ENCODE results near the gene CHD2.
"Not testable (repeated sequence)": the region's sequence is repeated elsewhere in the genome, so short reads cannot be mapped to it uniquely, and the experiment has no call there.

Gene CHD2

DNA sequence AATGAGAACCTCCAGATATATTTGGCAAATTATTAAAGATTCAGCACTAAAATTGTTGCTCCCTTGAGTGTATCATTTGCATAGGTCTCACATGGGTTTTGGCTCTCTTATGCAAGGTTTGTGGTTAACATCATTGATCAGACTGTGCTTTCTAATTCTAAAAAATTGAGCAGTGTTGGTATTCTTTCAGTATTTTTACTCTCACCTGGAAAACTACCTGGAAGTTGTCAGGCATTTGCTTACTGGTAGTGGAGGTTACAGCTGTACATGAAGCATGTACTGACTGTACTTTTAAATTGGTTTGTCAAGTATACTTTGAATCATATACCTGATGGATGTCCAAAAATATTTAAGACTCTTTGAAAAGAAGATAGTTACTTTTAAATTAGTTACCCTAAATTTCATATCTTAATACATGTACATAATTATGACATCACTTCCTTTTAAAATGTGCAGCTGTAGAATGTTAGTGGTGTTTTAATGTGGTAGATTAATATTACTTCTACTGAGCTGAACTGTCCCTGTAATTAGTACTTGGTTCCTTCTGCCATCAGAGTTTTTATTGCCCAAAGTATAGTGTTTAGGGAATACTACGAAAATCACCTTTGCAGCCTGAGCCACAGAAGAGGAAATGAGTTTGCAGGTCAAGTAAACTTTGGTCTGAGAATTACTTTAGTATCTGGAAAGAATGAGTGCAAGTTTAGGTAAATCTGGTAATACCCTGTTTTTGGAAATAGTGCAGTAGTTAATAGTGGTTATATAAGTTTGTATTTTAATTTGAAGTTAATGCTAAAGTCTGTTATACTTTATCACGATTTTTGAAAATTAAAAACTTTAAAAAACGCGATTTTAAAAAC is 2.8 kb downstream of the CHD2 start:
- Histone ChIP-seq H3K27ac (peak overlapping the region in 20 of 21 experiments; percentile 84 to 99 (median 96)), H3K4me3 (peak overlapping the region; percentile 42 to 67 (median 55))

DNA sequence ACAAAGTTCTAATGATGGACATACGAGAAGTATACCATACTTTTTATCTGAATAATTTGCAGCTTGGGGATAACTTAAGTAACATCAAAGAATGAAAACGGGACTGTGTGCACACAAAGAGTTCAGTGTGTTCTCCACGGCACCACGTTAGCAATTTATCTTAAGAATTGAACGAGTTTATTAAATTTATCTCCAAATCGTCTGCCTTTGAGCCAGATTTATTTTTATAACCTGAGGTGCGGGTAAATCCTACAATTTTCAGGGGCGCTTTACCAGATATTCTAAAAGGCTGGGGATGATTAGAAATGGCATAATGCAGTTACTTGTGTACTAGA is 3.5 kb downstream of the CHD2 start:
- peak overlapping the region; percentile 40 to 67 (median 55) for H3K4me3 ChIP-seq
- H3K27ac ChIP-seq = peak overlapping the region; percentile 74 to 99 (median 96)

DNA sequence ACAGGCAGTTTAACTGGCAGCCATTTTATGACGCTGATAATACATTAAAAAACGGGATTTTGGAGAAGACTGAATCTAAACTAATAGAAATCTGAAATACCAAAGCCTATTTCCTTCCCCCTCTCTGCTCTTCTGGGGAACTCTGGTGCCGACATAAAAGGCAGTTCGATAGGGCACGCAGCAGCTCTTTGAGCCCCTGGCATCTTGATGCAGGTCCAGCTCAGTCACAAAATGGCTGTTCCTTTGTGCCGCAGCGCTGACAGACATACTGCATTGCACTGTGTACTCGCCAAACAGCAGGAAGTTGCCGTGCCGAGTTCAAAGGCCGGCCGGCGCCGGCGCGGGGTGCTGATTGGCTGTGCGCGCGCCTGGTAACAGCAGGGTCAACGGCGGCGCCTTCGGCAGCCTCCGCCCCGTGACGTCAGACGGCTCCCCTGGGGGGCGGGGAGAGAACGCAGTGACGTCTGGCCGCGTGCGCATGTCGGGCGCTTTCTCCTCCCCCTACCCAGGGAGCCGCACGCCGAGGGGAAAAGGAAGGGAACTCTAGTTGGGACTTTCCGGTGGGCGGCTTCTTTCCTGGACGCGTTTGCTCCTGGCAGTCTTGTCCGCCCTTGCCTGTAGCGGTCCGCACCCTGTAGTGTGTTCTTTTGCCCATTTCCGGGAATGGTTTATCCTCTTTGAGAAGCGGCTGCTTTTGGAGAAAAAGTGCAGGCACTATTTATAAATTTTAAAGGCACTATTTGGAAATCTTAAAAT is 4.0 kb downstream of the CHD2 start:
- peak overlapping the region; percentile 40 to 67 (median 55) for H3K4me3 ChIP-seq

DNA sequence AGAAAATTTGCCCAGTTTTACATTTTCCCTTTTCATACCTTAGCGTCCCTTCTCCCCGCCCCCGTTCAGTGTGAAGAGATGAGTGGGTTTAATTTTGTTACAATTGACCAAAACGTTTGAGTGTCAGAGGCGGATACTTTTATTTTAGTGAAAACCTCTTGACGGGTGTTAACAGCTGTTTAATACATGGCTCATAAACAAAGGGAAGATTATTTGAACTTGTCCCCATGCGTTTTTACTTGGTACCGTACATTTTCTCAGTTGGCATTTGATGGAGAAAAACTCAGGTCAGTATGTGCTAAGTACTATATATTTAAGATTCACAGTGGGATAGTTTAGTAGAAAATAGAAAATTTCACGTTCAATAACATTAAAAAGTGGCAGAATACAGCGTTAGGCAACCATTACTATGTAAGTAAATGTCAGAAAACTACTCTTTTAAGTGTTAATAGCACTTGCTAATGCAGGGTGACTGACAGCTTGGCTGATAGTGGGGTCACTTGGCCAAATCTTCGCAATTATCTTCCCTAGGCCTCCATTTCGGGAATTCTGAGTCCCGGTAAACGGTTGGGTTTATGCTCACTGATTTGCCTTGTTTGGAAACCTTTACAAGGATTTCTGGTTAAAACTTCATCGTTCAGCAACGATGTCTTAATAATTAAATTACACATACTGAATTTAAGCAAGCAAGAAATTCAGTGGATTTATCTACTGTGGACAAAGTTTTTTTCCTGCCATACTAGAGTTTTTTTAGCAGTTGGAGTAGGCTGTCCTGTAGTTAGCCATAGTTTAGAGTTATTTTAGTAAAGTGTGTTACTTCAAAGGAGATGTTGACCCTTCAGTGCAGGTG is 4.8 kb downstream of the CHD2 start:
- H3K4me3 ChIP-seq = peak overlapping the region; percentile 29 to 67 (median 55)
- H3K27ac ChIP-seq = peak overlapping the region; percentile 47 to 99 (median 96)

More for the DNA sequence above, 4.0 kb downstream of the CHD2 start:
- peak overlapping the region; percentile 74 to 99 (median 96) for H3K27ac ChIP-seq

DNA sequence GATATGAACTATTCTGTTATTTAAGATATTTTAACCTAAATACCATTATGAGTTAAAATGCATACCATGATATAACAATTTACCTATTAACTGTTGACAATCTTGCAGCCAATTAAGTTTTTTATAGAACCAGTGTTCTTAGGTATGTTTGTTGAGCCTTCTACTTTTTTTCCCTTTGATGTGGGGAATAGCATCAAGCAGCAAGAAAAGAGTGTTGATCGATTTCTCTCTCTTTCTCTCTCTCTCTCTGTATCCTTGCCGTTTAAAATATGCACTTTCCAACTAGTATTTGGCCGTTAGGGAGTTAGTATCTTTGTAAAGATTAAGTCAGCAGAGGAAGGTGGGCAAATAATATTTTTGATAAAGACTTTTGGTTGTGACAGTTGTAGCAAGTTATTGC is 5.9 kb downstream of the CHD2 start:
- H3K27ac ChIP-seq = peak overlapping the region in 20 of 21 experiments; percentile 79 to 99 (median 96)
- peak overlapping the region in 3 of 7 experiments; percentile 42 to 67 (median 52) for H3K4me3 ChIP-seq

DNA sequence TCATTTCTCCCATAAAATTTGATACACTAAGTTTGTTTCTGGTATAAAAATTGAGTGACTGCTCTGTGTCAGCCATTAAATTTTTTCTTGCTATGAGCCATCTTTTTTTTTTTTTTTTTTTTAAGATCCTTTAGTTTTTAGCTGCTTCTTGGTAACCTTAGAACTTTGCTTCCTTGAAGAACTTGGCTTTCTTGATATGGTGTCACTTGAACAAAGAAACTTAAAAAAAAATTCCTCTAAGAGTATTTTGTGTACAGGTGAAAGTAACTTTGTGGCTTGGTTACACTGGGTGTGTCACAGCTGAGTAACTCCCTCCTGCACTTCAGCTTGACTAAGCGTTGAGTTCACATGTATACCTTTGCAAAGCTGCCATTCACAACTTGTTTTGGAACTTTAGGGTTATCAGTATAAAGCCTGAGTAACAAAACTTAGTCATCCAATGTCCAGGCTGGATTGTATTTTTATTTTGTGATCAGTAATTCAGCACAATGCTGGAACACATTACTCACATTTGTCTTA is 6.5 kb downstream of the CHD2 start:
- Histone ChIP-seq H3K4me3 (no peak overlapping the region), H3K27ac (peak overlapping the region in 20 of 21 experiments; percentile 79 to 99 (median 96))

DNA sequence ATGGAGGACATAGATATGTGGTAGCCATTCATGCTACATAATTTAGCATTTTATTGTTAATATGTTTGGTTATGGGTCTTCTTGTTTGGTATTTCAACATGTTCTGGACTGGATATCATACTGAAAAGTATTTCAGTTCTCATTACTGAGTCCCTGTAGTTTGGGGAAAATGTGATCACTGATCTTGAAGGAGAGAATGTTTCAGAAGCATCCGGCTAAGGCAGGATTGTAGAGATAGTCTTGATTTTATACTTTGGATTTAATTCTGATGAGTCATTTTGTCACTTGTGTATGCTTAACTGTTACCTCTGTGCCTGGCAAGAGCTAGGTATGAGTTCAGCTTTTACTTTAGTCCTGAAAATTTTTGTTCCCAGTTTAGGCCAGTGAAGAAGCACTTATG is 7.1 kb downstream of the CHD2 start:
- Histone ChIP-seq H3K27ac (peak overlapping the region in 20 of 21 experiments; percentile 40 to 99 (median 96)), H3K4me3 (no peak overlapping the region)

DNA sequence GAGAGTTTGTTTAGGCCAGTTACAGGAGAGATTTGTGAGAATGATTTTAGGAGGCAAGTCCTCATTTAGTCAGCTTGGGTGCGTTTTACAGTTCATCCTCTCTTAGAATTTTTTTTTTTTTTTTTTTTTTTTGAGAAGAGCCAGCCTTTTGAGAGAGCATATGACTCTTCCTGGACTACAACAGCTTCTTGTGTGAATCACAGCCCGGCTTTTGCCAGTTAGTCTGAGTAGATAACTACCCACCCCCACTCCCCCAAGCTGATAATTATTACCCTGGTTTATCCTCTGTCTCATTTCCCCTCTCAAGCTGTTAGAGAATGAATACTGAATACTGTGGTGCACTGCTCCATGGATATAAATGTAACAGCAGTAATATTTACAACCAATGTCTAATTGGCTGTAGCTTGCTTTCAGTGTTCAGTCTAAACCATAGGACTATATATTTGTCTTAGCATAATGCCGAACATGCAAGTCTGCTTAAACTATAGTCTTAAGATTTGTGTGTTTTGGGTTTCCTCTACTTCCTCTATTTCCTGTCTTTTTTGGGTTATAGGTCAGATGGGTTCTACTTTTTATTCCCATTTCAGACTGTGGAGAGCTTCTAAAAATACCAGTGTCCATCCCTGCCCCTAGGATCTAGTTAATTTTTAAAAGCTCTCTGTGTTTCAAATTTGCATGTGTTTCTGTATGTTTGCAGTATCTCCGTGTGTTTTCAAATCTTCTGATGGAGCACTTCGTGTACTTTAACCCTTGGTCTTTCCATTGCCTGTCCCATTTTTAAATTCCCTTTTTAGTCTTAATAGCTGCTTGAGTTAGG is 8.0 kb downstream of the CHD2 start:
- H3K4me3 ChIP-seq = no peak overlapping the region
- H3K27ac ChIP-seq = peak overlapping the region in 20 of 21 experiments; percentile 40 to 99 (median 96)

DNA sequence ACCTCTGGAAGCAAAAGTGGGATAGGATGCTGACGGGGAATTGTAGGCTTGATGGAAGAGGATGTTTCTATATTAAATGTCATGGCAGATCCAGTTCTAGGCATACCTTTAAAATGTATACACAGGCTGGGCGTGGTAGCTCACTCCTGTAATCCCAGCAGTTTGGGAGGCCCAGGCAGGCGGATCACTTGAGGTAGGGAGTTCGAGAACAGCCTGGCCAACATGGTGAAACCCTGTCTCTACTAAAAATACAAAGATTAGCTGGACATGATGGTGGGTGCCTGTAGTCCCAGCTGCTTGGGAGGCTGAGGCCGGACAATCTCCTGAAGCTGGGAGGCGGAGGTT is 8.6 kb downstream of the CHD2 start:
- H3K4me3 ChIP-seq = no peak overlapping the region
- H3K27ac ChIP-seq = peak overlapping the region in 19 of 21 experiments; percentile 40 to 99 (median 96)

DNA sequence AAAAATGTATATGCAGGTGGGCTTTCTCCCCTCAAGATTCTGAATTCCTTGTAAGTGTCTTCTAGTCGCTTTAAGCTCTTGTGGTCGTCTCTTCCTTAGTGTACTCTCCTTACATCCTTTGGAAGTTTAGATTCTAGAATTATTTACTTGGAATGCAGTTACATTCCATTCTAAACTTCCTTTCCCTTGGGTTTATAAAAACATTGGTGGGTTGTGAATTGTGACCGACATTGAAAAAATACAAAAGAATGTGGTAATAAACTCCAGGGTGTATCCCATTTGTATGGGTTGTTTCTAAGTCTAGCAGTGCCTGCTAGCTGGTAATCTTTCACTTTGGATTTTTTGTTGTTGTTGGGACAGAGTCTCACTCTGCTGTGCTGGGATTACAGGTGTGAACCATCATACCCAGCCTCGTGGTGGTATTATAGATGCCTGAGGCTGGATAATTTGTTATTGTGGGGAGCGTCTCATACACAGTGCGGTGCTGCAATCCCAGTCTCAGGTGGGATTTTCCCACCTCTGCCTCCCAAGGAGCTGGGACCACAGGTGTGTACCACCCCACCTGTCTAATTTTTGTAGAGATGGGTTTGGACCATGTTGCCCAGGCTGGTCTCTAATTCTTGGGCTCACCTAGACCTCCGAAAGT is 9.1 kb downstream of the CHD2 start:
- peak overlapping the region in 20 of 21 experiments; percentile 40 to 99 (median 96) for H3K27ac ChIP-seq
- no peak overlapping the region for H3K4me3 ChIP-seq

DNA sequence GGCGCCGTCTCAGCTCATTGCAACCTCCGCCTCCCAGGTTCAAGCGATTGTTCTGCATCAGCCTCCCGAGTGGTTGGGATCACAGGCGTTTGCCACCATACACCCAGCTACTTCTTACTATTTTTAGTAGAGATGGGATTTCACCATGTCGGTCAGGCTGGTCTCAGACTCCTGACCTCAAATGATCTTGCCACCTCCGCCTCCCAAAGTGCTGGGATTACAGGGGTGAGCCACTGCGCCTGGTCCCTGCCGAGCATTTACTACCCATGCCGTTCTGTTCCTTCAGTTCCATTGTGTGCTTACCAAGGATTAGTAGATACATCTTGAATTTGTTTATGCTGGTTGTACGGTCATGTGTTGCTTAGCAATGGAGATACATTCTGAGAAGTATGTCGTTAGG is 10.3 kb downstream of the CHD2 start:
- peak overlapping the region in 14 of 21 experiments; percentile 5 to 99 (median 92) for H3K27ac ChIP-seq
- no peak overlapping the region for H3K4me3 ChIP-seq

DNA sequence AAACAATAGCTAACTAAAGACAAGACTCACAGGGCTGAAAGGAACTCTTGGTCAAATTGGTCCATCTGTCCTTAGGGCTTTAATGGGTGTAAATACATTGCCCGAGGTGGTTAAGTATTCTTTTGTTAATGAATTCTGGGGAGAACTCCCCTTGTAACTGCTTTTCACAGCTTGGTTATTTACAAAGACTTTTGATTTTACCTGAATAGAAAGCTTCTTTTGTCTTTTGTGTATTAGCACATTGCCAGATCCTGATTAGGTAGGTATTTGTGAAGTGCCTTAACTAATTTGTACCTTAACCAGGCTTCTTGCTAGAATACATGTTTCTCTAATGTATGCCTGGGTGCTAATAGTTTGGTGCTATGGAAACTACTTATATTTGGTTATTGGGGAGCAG is 14.0 kb downstream of the CHD2 start:
- peak overlapping the region in 16 of 21 experiments; percentile 18 to 96 (median 52) for H3K27ac ChIP-seq
- H3K4me3 ChIP-seq = no peak overlapping the region

DNA sequence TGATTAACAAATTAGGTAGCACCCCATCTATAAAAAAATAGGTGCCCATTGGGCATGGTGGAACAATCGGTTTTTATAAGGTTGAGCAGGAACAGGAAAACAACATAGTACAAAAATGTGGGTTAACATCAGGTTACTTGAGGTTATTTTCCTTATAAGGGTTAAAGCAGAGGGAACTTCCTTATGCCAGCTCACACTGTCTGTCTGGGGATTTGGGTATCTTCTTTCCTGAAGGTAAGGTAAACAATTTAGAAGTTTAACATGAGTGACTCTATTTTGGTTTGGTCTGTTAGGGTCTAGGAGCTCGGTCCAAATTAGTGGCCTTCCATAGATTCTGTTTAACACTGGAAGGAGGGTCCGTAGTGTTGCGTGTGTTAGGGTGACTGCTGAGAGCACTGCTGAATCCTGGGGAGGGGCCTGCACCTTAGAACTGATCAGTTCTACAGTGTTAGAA is 14.7 kb downstream of the CHD2 start:
- H3K4me3 ChIP-seq = no peak overlapping the region
- H3K27ac ChIP-seq = peak overlapping the region in 18 of 21 experiments; percentile 28 to 96 (median 54)

DNA sequence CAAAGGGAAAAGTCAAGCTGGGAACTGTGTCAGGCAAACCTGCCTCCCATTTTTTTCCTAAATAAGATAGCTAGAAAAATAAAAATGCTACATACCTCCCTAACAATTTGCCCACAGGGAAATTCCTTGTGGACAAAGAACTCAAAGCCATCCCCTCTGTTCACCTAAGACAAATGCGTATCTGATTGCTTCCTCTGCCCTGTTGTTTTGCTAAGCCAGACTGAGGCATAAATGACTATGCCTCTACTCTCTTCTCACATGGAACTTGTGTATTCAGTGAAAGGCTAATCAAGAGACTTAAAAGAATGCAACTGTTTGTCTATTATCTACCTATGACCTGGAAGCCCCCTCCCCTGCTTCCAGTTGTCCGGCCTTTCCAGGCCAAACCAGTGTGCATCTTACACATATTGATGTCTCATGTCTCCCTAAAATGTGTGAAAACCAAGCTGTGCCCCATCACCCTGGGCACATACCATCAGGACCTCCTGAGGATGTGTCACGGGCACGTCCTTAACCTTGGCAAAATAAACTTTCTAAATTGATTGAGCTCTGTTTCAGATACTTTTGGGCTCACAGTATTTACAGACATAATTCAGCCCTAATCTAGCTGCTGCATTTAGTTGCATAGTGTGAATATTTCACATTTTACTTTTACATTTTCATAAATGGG is 15.8 kb downstream of the CHD2 start:
- Histone ChIP-seq H3K4me3 (no peak overlapping the region), H3K27ac (peak overlapping the region in 16 of 21 experiments; percentile 28 to 96 (median 60))

DNA sequence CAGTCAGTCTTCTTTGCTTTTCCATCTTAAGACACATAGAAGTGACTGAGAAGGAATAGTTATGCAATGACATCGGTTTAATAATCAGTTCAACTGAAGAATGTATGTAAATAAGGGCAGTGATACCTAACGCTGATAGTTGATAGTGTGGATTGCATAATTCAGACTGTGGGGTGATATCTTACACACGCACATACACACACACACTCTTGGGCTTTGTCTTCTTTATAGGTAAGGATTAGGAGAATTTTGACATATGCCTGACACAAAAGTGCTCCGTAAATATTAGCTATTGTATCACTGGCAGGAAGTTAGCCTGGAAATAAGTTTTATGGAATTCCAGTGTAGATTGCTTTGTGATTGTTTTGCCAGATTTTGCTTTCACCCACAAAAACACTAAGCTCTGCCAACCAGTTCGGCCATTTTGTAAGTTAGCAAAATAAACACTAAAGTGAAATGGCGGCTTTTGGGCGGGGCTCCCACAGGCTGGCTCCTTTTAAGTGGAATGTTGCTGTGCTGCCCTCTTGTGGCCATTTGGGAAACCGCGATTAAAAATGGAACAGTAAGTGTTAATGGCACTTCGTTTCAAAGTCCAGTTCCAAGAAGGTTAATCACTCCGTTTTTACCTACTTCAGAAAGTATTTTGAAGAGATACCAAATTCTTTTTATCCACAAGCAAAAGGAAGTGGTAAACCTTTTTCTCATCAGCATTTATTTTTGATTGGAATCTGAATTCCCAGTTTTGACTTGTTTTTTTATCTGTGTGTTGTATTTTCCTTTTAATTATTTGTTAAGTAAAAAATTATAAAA is 17.7 kb downstream of the CHD2 start:
- H3K27ac ChIP-seq = peak overlapping the region in 20 of 21 experiments; percentile 64 to 96 (median 77)
- H3K4me3 ChIP-seq = no peak overlapping the region

DNA sequence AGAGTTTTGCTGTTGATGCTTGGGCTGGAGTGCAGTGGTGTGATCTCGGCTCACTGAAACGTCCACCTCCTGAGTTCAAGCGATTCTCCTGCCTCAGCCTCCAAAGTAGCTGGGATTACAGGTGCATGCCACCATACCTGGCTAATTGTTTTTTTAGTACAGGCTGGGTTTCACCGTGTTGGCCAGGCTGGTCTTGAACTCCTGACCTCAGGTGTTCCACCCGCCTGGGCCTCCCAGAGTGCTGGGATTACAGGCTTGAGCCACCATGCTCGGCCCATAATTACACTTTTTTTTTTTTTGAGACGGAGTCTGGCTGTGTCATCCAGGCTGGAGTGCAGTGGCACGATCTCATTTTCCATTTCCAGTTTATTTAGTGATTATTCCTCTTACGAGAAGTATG is 18.8 kb downstream of the CHD2 start:
- peak overlapping the region in 11 of 21 experiments; percentile 12 to 88 (median 72) for H3K27ac ChIP-seq
- H3K4me3 ChIP-seq = not testable (repeated sequence)
